GM18505 (cell line): ENCODE results near the gene MMP25.
A peak's percentile ranks its signal among the peaks of the same experiment; 100 is the strongest.

Experiments
- ATAC-seq: cut with Tn5 transposase; IDR thresholded peaks from one replicate; pipeline ENCODE4 v1.9.1; 2021; ENCODE audit not compliant: unreplicated experiment
- POLR2A ChIP-seq: IDR thresholded peaks from 4 replicates; pipeline ENCODE4 v1.6.1; 2011; ENCODE audit warnings: borderline replicate concordance; ENCODE audit not compliant: insufficient read depth, insufficient read length; ENCODE audit errors: extremely low read depth

MMP25 gene

GRCh38 chr16:3088450-3088849, 42.1 kb downstream of the MMP25 start:
- TF ChIP-seq POLR2A: no peak
- no peak for ATAC-seq

GRCh38 chr16:3088925-3089716, 42.8 kb downstream of the MMP25 start:
- ATAC-seq: no peak
- no peak for TF ChIP-seq POLR2A

GRCh38 chr16:3089717-3090592, 43.6 kb downstream of the MMP25 start:
- no peak for ATAC-seq

GRCh38 chr16:3091551-3091950, 45.2 kb downstream of the MMP25 start:
- no peak for TF ChIP-seq POLR2A
- no peak for ATAC-seq

More at GRCh38 chr16:3089717-3090592, 43.6 kb downstream of the MMP25 start:
- TF ChIP-seq POLR2A: no peak

GRCh38 chr16:3092501-3092941, 46.2 kb downstream of the MMP25 start:
- no peak for TF ChIP-seq POLR2A

GRCh38 chr16:3094289-3095027, 48.1 kb downstream of the MMP25 start:
- no peak for ATAC-seq
- TF ChIP-seq POLR2A: no peak

More at GRCh38 chr16:3092501-3092941, 46.2 kb downstream of the MMP25 start:
- ATAC-seq: no peak

- peak; percentile 58 for ATAC-seq
- no peak for TF ChIP-seq POLR2A
Observed at GRCh38 chr16:3095869-3096268, 49.5 kb downstream of the MMP25 start.

- TF ChIP-seq POLR2A: no peak
- ATAC-seq: no peak
Observed at GRCh38 chr16:3096362-3096761, 50.0 kb downstream of the MMP25 start.

DNA sequence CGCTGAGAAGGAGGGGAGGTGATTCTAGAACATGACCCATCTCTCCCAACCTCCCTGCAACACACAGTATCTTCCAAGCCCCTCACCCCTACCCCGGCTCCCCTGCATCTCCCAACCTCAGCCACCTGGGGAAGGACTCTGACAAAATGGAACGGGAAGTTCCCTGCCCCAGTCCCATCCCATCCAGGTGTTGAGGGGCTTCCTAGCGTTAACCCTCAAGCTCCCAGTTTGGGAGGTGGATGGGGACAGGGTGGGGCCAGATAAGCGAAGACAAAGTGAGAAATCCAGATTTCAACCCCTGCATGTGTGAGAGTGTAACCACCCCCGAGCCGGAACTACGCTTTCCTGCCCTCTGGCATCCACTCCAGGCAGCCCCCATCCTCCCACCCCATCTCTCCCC, 50.9 kb downstream of the MMP25 start:
- ATAC-seq: no peak
- TF ChIP-seq POLR2A: no peak

DNA sequence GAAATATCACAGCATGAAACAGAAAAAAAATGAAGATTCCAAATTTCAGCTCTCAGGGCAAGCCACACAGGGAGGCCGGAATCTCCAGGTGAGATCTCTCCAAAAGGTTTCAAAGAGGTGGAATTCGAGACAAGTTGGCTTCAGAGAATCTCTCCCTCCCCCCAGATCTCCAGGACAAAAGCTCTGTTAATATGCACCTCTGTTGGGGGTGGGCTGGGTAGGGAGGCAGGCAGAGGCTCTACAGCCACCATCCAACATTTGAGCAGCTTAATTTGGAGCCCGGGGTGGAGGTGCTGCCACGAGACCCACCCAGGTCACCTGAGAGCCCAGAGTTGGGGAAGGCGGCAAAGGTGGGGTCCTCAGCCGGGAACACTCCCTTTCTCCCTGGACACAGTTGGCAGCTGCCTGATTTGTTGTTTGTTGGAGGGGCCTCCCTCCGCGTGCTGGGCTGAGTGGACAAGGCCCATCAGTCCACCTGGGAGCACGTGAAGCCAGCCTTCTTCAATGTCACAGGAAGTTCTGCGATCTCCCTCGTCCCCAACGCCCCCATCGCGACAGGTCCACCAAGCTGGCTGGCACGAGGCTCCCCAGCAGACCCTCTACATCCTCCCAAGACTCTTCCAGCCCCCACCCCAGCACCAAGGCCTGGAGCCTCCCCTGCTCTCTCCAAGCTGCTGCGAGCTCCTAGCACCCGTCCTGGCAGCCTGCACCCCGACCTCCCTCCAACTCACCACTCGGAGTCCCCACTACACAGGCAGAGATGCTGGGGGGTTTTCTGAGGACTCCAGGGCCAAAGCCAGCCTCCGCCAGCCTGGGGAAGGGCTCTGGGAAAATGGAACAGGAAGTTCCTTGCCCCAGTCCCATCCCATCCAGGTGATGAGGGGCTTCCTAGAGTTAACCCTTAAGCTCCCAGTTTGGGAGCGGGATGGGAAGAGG, 52.4 kb downstream of the MMP25 start, which contains the start of gene ZSCAN10:
TSS of gene ZSCAN10 (minus strand) at position 836 of the 936 bp plus-strand sequence. CDS start 6,357 bp downstream, outside the sequence.
- TF ChIP-seq POLR2A: no peak
- ATAC-seq: no peak

DNA sequence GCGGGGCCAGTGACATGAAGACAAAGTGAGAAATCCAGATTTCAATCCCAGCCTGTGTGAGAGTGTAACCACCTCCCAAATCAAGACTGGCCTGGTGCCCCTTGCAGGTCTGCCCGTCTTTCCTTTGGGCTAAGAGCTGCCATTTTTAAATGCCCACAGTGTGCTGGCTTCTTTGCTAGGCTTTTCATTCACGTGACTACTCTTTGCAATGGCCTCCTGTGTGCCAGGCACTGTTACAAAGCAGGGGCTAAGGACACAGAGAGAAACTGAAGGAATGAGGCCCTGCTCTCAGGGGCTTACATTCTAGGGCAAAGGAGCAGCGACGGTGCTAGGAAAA, 53.0 kb downstream of the MMP25 start:
- no peak for ATAC-seq
- no peak for TF ChIP-seq POLR2A

- ATAC-seq: peak; percentile 69
- TF ChIP-seq POLR2A: peak; percentile 42
Observed at GRCh38 chr16:3099732-3100499, 53.6 kb downstream of the MMP25 start.
